HepG2 (cell line): ENCODE data around the gene SPDYE6.
"Not testable (repeated sequence)": the region's sequence is repeated elsewhere in the genome, so short reads cannot be mapped to it uniquely, and the experiment has no call there.

Experiments
- CC2D1A ChIP-seq: sonication (generic); formaldehyde crosslinking; IDR thresholded peaks from 2 replicates; pipeline ENCODE4 v1.8.1; 2023; ENCODE audit warnings: mild to moderate bottlenecking, missing genetic modification reagents
- CTCF ChIP-seq: sonication (generic); formaldehyde crosslinking; IDR thresholded peaks from 2 replicates; pipeline ENCODE4 v1.5.0; 2020; ENCODE audit warnings: mild to moderate bottlenecking, missing genetic modification reagents, moderate library complexity
- POGZ ChIP-seq: sonication (generic); formaldehyde crosslinking; IDR thresholded peaks from 2 replicates; pipeline ENCODE4 v1.4.0; 2020; ENCODE audit warnings: mild to moderate bottlenecking, missing genetic modification reagents
- TBX2 ChIP-seq: sonication (generic); formaldehyde crosslinking; IDR thresholded peaks from 2 replicates; pipeline ENCODE4 v1.5.0; 2020; ENCODE audit warnings: missing genetic modification reagents, mild to moderate bottlenecking, borderline replicate concordance
- ZFY ChIP-seq: sonication (generic); formaldehyde crosslinking; IDR thresholded peaks from 2 replicates; pipeline ENCODE4 v1.4.0; 2020; ENCODE audit warnings: missing genetic modification reagents
- ZNF563 ChIP-seq: sonication (generic); formaldehyde crosslinking; IDR thresholded peaks from 2 replicates; pipeline ENCODE4 v1.8.0; 2022; ENCODE audit warnings: mild to moderate bottlenecking, moderate library complexity, missing genetic modification reagents
- ZNF776 ChIP-seq: sonication (generic); formaldehyde crosslinking; IDR thresholded peaks from 2 replicates; pipeline ENCODE4 v1.4.0; 2020; ENCODE audit warnings: mild to moderate bottlenecking, missing genetic modification reagents

- TF ChIP-seq ZFY (CRISPR knock-in tag); ZNF776; CC2D1A (CRISPR knock-in tag); CTCF (CRISPR knock-in tag); ZNF563 (CRISPR knock-in tag); POGZ (CRISPR knock-in tag); TBX2 (CRISPR knock-in tag): not testable (repeated sequence)
Measured at GRCh38 chr7:102356344-102356743, at the start of gene SPDYE6.
